ENCODE results near the gene CCDC138.
"Not testable (repeated sequence)": the region's sequence is repeated elsewhere in the genome, so short reads cannot be mapped to it uniquely, and the experiment has no call there.

Gene CCDC138

GRCh38 chr2:108786354-108787215 lies at the start of gene CCDC138:
CCDC138 (plus strand) TSS chr2:108786771; CDS start chr2:108786823, 52 bp downstream.
- peak; percentile 92 for DNase-seq

- DNase-seq: not testable (repeated sequence)
These were observed 28.6 kb upstream of the CCDC138 start for GRCh38 chr2:108757973-108758372.

GRCh38 chr2:108762618-108763017 lies 24.0 kb upstream of the CCDC138 start:
- DNase-seq: not testable (repeated sequence)

- not testable (repeated sequence) for DNase-seq
These were observed 19.9 kb upstream of the CCDC138 start for GRCh38 chr2:108766671-108767070.

- DNase-seq: not testable (repeated sequence)
These were observed 18.7 kb upstream of the CCDC138 start for GRCh38 chr2:108767859-108768258.

- DNase-seq: no peak
These were observed 10.1 kb upstream of the CCDC138 start for GRCh38 chr2:108776475-108776874.

GRCh38 chr2:108778857-108779256 lies 7.7 kb upstream of the CCDC138 start:
- no peak for DNase-seq

GRCh38 chr2:108786008-108786353 lies 590 bp upstream of the CCDC138 start:
- DNase-seq: no peak

- DNase-seq: no peak
These were observed 608 bp downstream of the CCDC138 start for GRCh38 chr2:108787216-108787541.

GRCh38 chr2:108803045-108803736 lies 16.6 kb downstream of the CCDC138 start:
- DNase-seq: no peak

- DNase-seq: no peak
These were observed 18.5 kb downstream of the CCDC138 start for GRCh38 chr2:108805032-108805431.

- no peak for DNase-seq
These were observed 19.2 kb downstream of the CCDC138 start for GRCh38 chr2:108805782-108806181.

- no peak for DNase-seq
These were observed 20.0 kb downstream of the CCDC138 start for GRCh38 chr2:108806371-108807113.

GRCh38 chr2:108809936-108810335 lies 23.4 kb downstream of the CCDC138 start:
- no peak for DNase-seq

GRCh38 chr2:108810993-108811957 lies 24.7 kb downstream of the CCDC138 start:
- DNase-seq: no peak

GRCh38 chr2:108813732-108814131 lies 27.2 kb downstream of the CCDC138 start:
- no peak for DNase-seq

GRCh38 chr2:108820482-108820881 lies 33.9 kb downstream of the CCDC138 start:
- no peak for DNase-seq

GRCh38 chr2:108823286-108823685 lies 36.7 kb downstream of the CCDC138 start:
- no peak for DNase-seq

- DNase-seq: no peak
These were observed 37.9 kb downstream of the CCDC138 start for GRCh38 chr2:108824316-108825070.

GRCh38 chr2:108825254-108825653 lies 38.7 kb downstream of the CCDC138 start:
- no peak for DNase-seq

GRCh38 chr2:108825736-108826135 lies 39.2 kb downstream of the CCDC138 start:
- no peak for DNase-seq
